Peyer's patch (tissue), 4 donors: ENCODE results near the gene MEIOC.

ENCODE experiments used
- CTCF ChIP-seq, 6 experiments: fragments of 450-650 bp in 4 of 6; fragments of 200-600 bp in 2 of 6; sonication (generic) in 1 of 6; IDR thresholded peaks; one replicate each; pipeline ENCODE4 v1.5.1; 2017 to 2019; ENCODE audit warnings: antibody characterized with exemption in 6 of 6, mild to moderate bottlenecking in 3 of 6, moderate library complexity in 1 of 6
- POLR2A ChIP-seq, 2 donors: fragments of 450-650 bp; IDR thresholded peaks; one replicate each; pipeline ENCODE4 v1.5.1; 2017; ENCODE audit warnings: antibody characterized with exemption in 2 of 2, mild to moderate bottlenecking in 2 of 2, moderate library complexity in 2 of 2

- TF ChIP-seq CTCF (IDR thresholded peaks at IDR 0.05) (no peak), POLR2A (IDR thresholded peaks at IDR 0.05) (no peak)
These were observed 6.8 kb downstream of the MEIOC start for GRCh38 chr17:44663095-44663494.
